Measurements from ENCODE around the gene USP35.

- TF ChIP-seq CTCF (conservative IDR thresholded peaks at IDR 0.05; ENCODE audit: low read depth, low read length) (no peak), EZH2phosphoT487 (IDR thresholded peaks at IDR 0.05; ENCODE audit: borderline replicate concordance, low read length) (no peak), EZH2 (IDR thresholded peaks at IDR 0.05; ENCODE audit: low read length, unreplicated experiment) (no peak)
These were observed 74.0 kb downstream of the USP35 start for GRCh38 chr11:78262691-78263090.
